Erythroblast (primary cell): Measurements from ENCODE around the gene APOM.

ENCODE experiments used
- GATA1 ChIP-seq: IDR thresholded peaks from 2 replicates; pipeline ENCODE4 v1.6.1; 2011; ENCODE audit warnings: low read depth, mild to moderate bottlenecking, control low read depth, low read length, moderate library complexity
- POLR2A ChIP-seq: IDR thresholded peaks from 2 replicates; pipeline ENCODE4 v1.6.1; 2011; ENCODE audit warnings: mild to moderate bottlenecking, low read length

- no peak for TF ChIP-seq POLR2A
- no peak for TF ChIP-seq GATA1
These were observed 12.7 kb upstream of the APOM start for GRCh38 chr6:31642798-31643570.
